ENCODE data around the gene PDPK1.

GRCh38 chr16:2515180-2515851 is 22.5 kb upstream of the PDPK1 start:
- TF ChIP-seq, protein P1, sequence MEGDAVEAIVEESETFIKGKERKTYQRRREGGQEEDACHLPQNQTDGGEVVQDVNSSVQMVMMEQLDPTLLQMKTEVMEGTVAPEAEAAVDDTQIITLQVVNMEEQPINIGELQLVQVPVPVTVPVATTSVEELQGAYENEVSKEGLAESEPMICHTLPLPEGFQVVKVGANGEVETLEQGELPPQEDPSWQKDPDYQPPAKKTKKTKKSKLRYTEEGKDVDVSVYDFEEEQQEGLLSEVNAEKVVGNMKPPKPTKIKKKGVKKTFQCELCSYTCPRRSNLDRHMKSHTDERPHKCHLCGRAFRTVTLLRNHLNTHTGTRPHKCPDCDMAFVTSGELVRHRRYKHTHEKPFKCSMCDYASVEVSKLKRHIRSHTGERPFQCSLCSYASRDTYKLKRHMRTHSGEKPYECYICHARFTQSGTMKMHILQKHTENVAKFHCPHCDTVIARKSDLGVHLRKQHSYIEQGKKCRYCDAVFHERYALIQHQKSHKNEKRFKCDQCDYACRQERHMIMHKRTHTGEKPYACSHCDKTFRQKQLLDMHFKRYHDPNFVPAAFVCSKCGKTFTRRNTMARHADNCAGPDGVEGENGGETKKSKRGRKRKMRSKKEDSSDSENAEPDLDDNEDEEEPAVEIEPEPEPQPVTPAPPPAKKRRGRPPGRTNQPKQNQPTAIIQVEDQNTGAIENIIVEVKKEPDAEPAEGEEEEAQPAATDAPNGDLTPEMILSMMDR (IDR thresholded peaks at IDR 0.05; ENCODE audit: low read length) = no peak
- TF ChIP-seq EZH2 (IDR thresholded peaks at IDR 0.05; ENCODE audit: borderline replicate concordance, low read length) = no peak

Data from OCI-LY1 (cell line).